ENCODE measurements around the gene EVC2. TPM values are rescaled to one million over a fixed set of nuclear protein-coding genes. Genes with fewer than 3 reads are reported as not detected.
"Not testable (repeated sequence)": the region's sequence is repeated elsewhere in the genome, so short reads cannot be mapped to it uniquely, and the experiment has no call there.

The EVC2 gene
- polyA plus RNA-seq, 4 donors, result 8.6 to 9.1 (median 8.8) TPM

GRCh38 chr4:5746829-5747737 is 38.7 kb upstream of the EVC2 start:
- no peak for DNase-seq (ENCODE audit: low read depth in 4 of 4, low spot score in 3 of 4)

GRCh38 chr4:5746250-5746649 is 37.9 kb upstream of the EVC2 start:
- no peak for DNase-seq (ENCODE audit: low read depth in 4 of 4, low spot score in 3 of 4)

GRCh38 chr4:5742968-5743367 is 34.6 kb upstream of the EVC2 start:
- no peak for DNase-seq (ENCODE audit: low read depth in 4 of 4, low spot score in 3 of 4)

GRCh38 chr4:5742388-5742787 is 34.0 kb upstream of the EVC2 start:
- DNase-seq (ENCODE audit: low read depth in 4 of 4, low spot score in 3 of 4), result no peak

GRCh38 chr4:5738061-5738460 is 29.7 kb upstream of the EVC2 start:
- no peak for DNase-seq (ENCODE audit: low read depth in 4 of 4, low spot score in 3 of 4)

- DNase-seq (ENCODE audit: low read depth in 4 of 4, low spot score in 3 of 4), result no peak
Measured at GRCh38 chr4:5735463-5735862, 27.1 kb upstream of the EVC2 start.

GRCh38 chr4:5734853-5735252 is 26.5 kb upstream of the EVC2 start:
- DNase-seq (ENCODE audit: low read depth in 4 of 4, low spot score in 3 of 4), result no peak

GRCh38 chr4:5732158-5732557 is 23.8 kb upstream of the EVC2 start:
- DNase-seq (ENCODE audit: low read depth in 4 of 4, low spot score in 3 of 4), result no peak

GRCh38 chr4:5730993-5731990 is 22.9 kb upstream of the EVC2 start:
- no peak for DNase-seq (ENCODE audit: low read depth in 4 of 4, low spot score in 3 of 4)

- DNase-seq (ENCODE audit: low read depth in 4 of 4, low spot score in 3 of 4), result no peak
Measured at GRCh38 chr4:5730436-5730835, 22.1 kb upstream of the EVC2 start.

GRCh38 chr4:5728412-5728811 is 20.1 kb upstream of the EVC2 start:
- not testable (repeated sequence) for DNase-seq (ENCODE audit: low read depth in 4 of 4, low spot score in 3 of 4)

- DNase-seq (ENCODE audit: low read depth in 4 of 4, low spot score in 3 of 4), result no peak
Measured at GRCh38 chr4:5724377-5724776, 16.0 kb upstream of the EVC2 start.

GRCh38 chr4:5722328-5722727 is 14.0 kb upstream of the EVC2 start:
- DNase-seq (ENCODE audit: low read depth in 4 of 4, low spot score in 3 of 4), result no peak

- DNase-seq (ENCODE audit: low read depth in 4 of 4, low spot score in 3 of 4), result no peak
Measured at GRCh38 chr4:5721923-5722322, 13.6 kb upstream of the EVC2 start.

GRCh38 chr4:5720980-5721379 is 12.6 kb upstream of the EVC2 start:
- DNase-seq (ENCODE audit: low read depth in 4 of 4, low spot score in 3 of 4), result no peak

- DNase-seq (ENCODE audit: low read depth in 4 of 4, low spot score in 3 of 4), result no peak
Measured at GRCh38 chr4:5720157-5720850, 11.9 kb upstream of the EVC2 start.

- DNase-seq (ENCODE audit: low read depth in 4 of 4, low spot score in 3 of 4), result no peak
Measured at GRCh38 chr4:5719350-5720055, 11.1 kb upstream of the EVC2 start.

GRCh38 chr4:5718411-5718810 is 10.1 kb upstream of the EVC2 start:
- no peak for DNase-seq (ENCODE audit: low read depth in 4 of 4, low spot score in 3 of 4)

GRCh38 chr4:5717449-5718158 is 9.2 kb upstream of the EVC2 start:
- DNase-seq (ENCODE audit: low read depth in 4 of 4, low spot score in 3 of 4), result no peak

Measured in right renal pelvis (tissue), 4 donors.